HG03060 (cell line): ENCODE results near the gene CTNS.

Source experiments
- ATAC-seq: cut with Tn5 transposase; IDR thresholded peaks from one replicate; pipeline ENCODE4 v1.9.1; 2021; ENCODE audit warnings: low read depth, moderate number of reproducible peaks; ENCODE audit not compliant: unreplicated experiment

CTNS gene

DNA sequence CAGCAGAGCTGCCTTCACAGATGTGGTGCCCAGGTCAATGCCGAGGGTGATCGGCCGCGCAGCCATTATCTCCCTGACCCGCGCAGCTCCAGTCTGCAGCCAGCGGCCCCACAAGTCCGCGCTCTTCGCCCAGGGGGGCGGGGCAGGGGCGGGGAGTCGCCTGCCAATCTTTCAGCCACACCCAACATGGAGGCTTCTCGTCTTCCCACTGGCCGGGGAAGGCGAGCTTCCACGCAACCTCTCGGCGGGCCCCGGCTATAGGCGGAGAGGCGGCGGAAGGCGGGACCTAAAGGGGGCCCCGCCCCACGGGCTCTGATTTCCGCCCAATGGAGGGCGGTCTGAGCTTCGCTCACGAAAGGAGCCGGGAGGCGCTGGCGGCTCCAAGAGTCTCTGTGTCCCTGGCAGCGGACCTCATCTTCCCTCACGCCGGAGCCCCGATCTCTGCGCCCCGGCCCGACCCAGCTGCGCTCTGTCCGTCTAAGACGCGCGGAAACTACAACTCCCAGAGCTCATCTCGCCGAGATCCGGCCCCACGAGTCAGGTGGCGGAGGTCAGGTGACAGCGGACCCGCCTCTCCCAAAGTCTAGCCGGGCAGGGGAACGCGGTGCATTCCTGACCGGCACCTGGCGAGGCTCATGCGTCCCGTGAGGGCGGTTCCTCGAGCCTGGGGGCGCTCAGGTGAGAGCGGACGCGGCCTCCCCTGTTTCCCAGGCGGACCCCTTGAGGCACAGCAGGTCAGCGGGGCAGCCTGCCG, at the start of gene CTNS, which contains the start of gene SHPK:
Gene CTNS (plus strand): TSS at position 607 of the 754 bp plus-strand sequence. CDS start 3,447 bp downstream, outside the sequence.
Gene SHPK (minus strand): TSS at position 97 of the 754 bp plus-strand sequence. CDS start 31 bp downstream, at position 66.
- ATAC-seq = peak; percentile 83

DNA sequence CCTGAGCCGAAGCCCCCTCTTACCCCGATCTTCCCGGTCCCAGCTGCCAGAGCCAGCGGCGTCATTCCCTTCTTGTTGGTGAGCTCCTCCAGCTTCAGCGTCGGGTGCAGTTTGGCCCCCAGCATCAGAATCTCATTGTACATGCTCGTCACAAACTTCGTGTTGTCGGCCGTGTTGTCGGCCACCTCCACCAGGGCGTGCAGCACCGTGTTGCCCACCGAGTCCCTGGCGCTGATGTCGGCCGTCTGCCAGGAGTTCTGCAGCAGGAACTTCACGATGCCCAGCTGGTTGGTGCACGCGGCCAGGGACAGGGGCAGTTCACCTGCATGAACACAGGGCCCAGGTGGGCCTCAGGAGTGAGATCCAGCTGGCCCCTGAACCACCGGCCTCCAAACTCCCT, 46.8 kb upstream of the CTNS start:
- ATAC-seq = no peak

DNA sequence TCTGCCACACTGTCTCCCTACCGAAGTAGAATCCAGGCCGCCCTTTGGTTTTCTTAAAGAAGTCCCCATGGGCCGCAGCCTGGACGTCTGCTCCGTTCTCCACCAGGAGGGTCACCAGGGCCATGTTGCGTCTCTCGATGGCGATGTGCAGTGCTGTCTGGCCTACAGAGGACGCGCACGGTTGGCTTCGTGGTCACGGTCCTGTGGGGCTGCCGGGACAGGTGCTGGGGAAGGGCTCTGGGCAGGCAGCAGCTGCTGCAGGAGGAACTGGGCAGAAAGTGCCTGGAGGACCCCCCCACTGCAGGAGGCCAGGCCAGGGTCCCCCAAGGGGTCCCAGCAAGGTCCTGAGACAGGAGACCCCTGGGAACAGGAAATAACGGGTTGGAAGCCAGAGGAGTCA, 46.3 kb upstream of the CTNS start:
- ATAC-seq = no peak

DNA sequence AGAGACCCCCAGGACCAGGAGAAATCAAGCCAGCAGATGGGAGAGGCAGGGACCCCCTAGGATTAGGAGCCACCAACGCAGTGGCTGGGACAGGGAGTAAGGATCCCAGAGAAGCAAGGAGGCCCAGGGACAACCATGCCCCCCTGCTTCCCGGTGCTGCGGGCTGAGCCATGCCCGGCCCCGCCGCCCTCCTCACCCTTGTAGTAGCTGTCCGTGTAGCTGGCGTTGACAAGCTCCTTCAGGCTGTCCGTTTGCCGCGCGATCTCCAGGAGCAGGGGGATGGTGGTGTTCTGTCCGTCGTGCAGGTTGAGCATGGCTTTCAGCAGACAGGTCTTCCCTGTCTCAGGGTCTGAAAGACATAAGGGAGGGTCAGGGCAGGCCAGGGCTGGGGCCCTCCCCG, 45.8 kb upstream of the CTNS start:
- ATAC-seq = no peak

GRCh38 chr17:3592216-3592860, 44.2 kb upstream of the CTNS start:
- no peak for ATAC-seq

- no peak for ATAC-seq
These were observed 43.2 kb upstream of the CTNS start for GRCh38 chr17:3593384-3593783.

DNA sequence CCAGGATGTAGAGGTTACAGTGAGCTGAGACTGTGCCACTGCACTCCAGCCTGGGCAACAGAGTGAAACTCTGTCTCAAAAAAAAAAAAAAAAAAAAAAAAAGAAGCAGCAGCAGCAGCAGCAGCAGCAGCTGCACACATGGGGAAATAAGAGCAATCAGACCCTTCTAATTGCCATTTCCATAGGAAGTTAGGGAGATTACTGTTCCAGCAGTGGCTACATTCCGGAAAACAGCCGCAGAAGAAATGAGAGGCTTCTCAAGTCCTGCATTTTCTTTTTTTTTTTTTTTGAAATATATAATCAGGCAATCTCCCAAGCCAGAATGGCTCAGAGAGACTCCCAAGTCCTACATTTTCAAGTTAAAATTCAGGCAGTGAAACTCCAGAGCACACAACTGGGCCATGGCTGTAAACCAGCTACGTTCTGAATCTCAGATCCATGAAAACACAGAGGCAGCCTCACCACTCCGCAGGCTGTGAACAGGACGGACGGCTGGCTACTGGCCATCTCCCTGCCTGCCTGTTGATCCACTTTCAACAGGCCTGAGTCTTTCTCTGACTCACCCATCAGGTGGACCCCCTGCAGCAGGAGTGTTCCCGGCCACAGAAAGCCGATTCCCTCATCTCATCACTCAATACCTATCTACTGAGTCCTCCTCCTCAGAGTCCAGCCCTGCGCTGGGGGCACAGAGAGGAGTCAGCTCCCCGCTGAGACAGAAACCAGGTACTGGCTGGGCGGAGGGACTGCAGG, 42.3 kb upstream of the CTNS start:
- no peak for ATAC-seq

DNA sequence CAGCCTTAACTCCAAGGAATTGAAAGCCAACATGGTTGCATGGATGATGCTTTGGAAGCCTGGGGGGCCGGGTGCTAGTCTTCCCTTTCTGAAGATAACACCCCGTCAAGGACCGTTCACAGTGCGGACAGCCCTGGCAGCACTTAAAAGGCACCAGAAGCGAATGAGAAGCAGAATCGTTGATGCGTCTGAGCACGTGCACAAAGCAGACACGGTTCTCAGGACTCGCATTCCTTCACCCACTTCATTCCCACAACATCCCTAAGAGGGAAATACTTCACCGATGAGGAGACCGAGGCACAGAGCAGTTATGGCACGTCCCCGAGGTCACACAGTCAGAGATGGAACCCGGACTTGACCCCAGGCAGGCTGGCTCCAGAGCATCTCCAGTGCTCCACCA, 41.6 kb upstream of the CTNS start:
- no peak for ATAC-seq

DNA sequence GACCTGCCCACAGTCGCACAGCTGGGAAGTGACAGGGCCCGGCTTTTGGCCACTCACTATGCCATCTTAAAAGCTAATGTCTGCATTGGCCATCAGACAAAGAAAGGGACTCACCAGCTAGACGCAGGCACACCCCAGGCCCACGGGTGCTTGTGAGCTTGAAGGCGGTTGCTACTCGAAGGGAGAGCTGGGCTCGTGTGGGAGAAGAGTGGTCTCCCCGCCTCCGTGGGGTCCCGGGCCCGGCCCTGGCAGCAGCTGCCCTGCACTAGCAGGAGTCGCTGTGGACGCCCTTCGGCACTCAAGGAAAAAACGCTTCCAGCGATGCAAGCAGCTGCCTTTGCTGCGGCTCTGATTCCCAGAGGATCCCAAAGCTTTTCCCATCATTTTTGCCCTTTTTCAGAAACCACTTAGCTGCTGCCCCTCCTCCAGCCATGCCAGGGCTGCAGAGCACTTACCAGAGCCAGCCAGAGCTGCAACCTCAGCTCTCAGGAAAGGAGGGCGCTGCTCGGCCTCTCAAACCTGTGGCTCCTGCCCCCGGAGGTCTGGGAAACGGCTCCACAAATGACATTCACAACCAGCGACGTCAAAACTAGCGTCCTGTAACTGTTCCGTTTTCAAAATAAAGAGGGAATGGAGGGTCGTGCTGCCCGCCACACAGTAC, 39.6 kb upstream of the CTNS start:
- ATAC-seq = no peak

DNA sequence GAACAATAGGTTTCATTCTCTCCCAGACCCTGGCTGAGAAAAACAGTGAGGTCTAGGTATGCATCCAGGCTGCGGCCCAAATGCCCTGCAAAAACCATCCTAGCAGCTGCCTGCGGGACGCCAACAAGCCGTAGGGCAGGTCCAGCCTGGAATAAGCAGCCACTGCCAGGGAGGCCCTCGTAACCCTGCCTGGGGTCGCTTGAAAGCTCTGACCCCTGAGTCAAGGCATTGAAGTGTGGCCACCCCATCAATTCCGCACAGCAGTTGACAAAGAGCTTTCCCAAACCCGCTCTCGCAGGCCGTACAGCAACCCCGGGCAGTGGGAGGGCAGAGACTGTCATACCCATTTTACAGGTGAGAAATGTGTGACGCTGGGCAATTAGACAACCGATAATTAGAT, 38.5 kb upstream of the CTNS start:
- no peak for ATAC-seq

- no peak for ATAC-seq
These were observed 35.9 kb upstream of the CTNS start for GRCh38 chr17:3600529-3601205.

DNA sequence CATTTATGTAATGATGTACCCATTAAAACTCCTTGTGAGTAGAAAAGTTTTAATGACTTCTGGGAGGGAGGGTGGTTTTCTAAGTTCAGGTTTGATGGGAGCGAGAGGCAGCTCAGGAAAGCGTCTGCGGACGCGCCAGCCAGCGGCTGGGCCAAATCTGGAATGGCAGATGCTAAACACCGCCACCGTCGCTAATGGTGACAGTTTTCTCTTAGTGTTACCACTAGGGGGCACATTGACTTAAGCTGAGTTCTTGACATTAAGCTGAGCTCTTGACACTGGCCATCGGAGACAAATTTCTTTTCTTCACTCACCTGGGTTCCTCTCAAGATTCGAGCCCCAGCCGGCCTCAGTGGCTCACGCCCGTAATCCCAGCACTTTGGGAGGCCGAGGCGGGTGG, 34.1 kb upstream of the CTNS start:
- no peak for ATAC-seq

DNA sequence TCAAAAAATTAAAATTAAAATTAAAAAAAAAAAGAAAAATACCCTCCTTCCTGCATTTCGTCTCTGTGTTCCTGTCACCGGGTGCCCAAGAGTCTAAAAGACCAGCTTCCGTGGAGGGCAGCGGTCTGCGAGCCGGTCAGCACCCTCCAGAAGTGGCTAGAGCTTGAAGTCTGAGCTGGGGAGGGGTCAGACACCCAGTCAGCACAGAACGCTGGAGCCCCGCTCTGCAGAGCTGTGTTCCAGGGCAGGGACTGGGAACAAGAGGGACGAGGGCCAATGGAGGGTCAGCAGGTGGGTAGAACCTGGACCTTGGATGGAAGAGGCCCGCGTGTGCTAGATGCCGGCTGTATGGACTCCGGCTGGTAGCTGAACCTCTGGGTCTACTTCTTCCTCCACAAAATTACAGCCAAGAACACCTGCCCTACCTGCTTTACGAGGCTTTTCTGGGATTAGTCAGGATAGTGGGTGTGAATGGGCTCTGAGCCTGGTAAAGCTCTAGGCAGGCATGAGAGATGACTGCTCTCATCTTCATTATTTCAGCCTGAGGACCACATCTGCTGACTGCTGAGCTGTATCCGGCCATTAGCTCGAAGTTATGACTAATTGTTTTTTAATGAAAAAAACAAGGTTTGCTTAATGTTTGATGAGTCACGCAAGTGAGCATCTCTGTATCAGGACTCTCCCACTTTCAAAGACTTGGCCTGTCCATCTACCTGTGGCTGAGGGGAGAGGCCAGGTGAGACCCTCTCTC, 33.3 kb upstream of the CTNS start:
- ATAC-seq = no peak

DNA sequence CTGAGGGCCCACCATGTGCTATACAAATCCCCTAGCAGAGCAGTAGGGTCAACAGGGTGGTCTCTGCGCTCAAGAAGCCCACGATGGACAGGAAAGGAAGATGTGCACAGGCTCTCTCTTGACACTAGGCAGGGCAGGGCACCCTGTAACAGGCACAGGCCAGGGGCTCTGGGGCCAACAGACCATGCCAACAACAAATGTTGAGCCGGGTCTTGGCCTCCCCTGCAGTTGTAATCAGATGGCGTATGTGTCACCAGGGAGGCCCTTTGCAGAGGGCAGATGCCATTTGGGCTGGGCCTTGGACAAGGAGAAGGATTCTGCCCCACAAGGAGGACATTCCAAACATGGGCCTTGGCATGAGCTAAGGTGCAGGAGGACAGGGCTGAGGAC, 32.7 kb upstream of the CTNS start:
- no peak for ATAC-seq

GRCh38 chr17:3609689-3610088, 26.9 kb upstream of the CTNS start:
- ATAC-seq = no peak

- ATAC-seq = no peak
These were observed 26.0 kb upstream of the CTNS start for GRCh38 chr17:3610523-3610922.

- ATAC-seq = no peak
These were observed 23.4 kb upstream of the CTNS start for GRCh38 chr17:3613124-3613523.

- ATAC-seq = no peak
These were observed 21.2 kb upstream of the CTNS start for GRCh38 chr17:3615160-3615870.

- ATAC-seq = no peak
These were observed 15.3 kb upstream of the CTNS start for GRCh38 chr17:3621146-3621720.
